Ishikawa (cell line): Measurements from ENCODE around the gene RRBP1.

Source experiments
- CEBPB ChIP-seq: IDR thresholded peaks from 2 replicates; pipeline ENCODE4 v1.6.1; 2012
- CREB1 ChIP-seq: IDR thresholded peaks from 2 replicates; pipeline ENCODE4 v1.6.1; 2012; ENCODE audit warnings: low read depth
- EGR1 ChIP-seq: IDR thresholded peaks from 2 replicates; pipeline ENCODE4 v1.6.1; 2012
- EP300 ChIP-seq: IDR thresholded peaks from 2 replicates; pipeline ENCODE4 v1.6.1; 2012; ENCODE audit warnings: borderline replicate concordance
- FOXM1 ChIP-seq: IDR thresholded peaks from 2 replicates; pipeline ENCODE4 v1.6.1; 2012; ENCODE audit warnings: low read depth, borderline replicate concordance
- NFIC ChIP-seq: IDR thresholded peaks from 2 replicates; pipeline ENCODE4 v1.6.1; 2012
- RAD21 ChIP-seq: IDR thresholded peaks from 2 replicates; pipeline ENCODE4 v1.6.1; 2012; ENCODE audit warnings: low read depth
- TAF1 ChIP-seq: IDR thresholded peaks from 2 replicates; pipeline ENCODE4 v1.6.1; 2012; ENCODE audit warnings: low read depth, mild to moderate bottlenecking
- TCF12 ChIP-seq: IDR thresholded peaks from 2 replicates; pipeline ENCODE4 v1.6.1; 2012; ENCODE audit warnings: low read depth
- TEAD4 ChIP-seq: IDR thresholded peaks from 2 replicates; pipeline ENCODE4 v1.6.1; 2012
- YY1 ChIP-seq: IDR thresholded peaks from 2 replicates; pipeline ENCODE4 v1.6.1; 2012; ENCODE audit warnings: low read depth
- ZBTB7A ChIP-seq: IDR thresholded peaks from 2 replicates; pipeline ENCODE4 v1.6.1; 2012; ENCODE audit warnings: low read depth
- TF ChIP-seq, protein P1 (sequence below): IDR thresholded peaks from 2 replicates; pipeline ENCODE4 v1.6.1; 2012
- TF ChIP-seq, protein P2 (sequence below): IDR thresholded peaks from 2 replicates; pipeline ENCODE4 v1.6.1; 2012
- TF ChIP-seq, protein P3 (sequence below): IDR thresholded peaks from 2 replicates; pipeline ENCODE4 v1.6.1; 2012; ENCODE audit warnings: low read depth, mild to moderate bottlenecking

The RRBP1 gene

DNA sequence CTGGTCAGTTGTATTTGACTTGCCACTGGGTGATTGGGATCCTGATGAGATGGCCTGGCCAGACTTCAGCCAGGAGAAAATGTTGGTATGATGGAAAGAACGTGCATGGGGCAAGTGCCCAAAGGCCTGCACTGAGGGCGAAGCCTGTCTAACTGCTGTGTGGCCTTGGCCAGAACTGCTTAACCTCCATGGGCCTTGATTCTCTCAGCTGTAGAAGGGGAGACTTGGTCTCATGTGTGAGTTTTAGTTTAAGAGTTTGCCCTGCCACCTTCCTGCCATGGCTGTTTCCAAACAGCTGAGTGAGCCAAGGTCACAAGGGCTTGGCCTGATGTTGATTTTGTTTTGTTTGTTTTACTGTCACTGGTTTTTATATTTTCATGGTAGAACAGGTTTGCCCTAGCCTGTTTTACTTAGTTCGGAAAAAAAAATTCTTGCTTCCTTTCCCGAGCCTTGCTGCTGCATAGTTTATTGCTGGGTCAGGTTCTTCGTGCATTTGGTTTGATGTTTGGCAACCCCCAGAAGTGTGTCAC lies 76.8 kb downstream of the RRBP1 start:
- TF ChIP-seq, protein P1, sequence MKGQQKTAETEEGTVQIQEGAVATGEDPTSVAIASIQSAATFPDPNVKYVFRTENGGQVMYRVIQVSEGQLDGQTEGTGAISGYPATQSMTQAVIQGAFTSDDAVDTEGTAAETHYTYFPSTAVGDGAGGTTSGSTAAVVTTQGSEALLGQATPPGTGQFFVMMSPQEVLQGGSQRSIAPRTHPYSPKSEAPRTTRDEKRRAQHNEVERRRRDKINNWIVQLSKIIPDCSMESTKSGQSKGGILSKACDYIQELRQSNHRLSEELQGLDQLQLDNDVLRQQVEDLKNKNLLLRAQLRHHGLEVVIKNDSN, result no peak
- TF ChIP-seq YY1 (no peak), NFIC (no peak), CREB1 (no peak), RAD21 (no peak), CEBPB (no peak), TEAD4 (no peak), TAF1 (no peak), FOXM1 (no peak), TCF12 (no peak), ZBTB7A (no peak), EP300 (no peak), EGR1 (no peak)
- TF ChIP-seq, protein P2, sequence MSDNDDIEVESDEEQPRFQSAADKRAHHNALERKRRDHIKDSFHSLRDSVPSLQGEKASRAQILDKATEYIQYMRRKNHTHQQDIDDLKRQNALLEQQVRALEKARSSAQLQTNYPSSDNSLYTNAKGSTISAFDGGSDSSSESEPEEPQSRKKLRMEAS, result no peak
- TF ChIP-seq, protein P3, sequence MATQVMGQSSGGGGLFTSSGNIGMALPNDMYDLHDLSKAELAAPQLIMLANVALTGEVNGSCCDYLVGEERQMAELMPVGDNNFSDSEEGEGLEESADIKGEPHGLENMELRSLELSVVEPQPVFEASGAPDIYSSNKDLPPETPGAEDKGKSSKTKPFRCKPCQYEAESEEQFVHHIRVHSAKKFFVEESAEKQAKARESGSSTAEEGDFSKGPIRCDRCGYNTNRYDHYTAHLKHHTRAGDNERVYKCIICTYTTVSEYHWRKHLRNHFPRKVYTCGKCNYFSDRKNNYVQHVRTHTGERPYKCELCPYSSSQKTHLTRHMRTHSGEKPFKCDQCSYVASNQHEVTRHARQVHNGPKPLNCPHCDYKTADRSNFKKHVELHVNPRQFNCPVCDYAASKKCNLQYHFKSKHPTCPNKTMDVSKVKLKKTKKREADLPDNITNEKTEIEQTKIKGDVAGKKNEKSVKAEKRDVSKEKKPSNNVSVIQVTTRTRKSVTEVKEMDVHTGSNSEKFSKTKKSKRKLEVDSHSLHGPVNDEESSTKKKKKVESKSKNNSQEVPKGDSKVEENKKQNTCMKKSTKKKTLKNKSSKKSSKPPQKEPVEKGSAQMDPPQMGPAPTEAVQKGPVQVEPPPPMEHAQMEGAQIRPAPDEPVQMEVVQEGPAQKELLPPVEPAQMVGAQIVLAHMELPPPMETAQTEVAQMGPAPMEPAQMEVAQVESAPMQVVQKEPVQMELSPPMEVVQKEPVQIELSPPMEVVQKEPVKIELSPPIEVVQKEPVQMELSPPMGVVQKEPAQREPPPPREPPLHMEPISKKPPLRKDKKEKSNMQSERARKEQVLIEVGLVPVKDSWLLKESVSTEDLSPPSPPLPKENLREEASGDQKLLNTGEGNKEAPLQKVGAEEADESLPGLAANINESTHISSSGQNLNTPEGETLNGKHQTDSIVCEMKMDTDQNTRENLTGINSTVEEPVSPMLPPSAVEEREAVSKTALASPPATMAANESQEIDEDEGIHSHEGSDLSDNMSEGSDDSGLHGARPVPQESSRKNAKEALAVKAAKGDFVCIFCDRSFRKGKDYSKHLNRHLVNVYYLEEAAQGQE, result no peak

DNA sequence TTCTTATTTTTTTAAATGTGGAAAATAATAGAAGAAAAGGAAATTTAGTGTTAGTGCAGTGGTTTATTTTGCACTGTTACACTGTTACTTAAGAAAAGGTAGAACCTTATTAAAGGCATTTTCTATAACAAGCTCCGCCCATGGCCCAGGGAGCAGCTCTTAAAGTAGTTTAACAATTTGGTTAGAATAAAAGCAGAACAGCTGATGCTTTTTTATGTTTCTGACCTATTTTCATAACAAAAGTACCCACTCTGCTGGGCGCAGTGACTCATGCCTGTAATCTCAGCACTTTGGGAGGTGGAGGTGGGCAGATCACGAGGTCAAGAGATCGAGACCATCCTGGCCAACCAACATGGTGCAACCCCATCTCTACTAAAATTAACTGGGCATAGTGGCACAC lies 79.5 kb downstream of the RRBP1 start:
- TF ChIP-seq ZBTB7A (no peak), FOXM1 (no peak), RAD21 (no peak), TCF12 (no peak), EP300 (no peak), CREB1 (no peak)
- TF ChIP-seq, protein P3, result no peak
- TF ChIP-seq, protein P1, result no peak
- TF ChIP-seq, protein P2, result no peak

DNA sequence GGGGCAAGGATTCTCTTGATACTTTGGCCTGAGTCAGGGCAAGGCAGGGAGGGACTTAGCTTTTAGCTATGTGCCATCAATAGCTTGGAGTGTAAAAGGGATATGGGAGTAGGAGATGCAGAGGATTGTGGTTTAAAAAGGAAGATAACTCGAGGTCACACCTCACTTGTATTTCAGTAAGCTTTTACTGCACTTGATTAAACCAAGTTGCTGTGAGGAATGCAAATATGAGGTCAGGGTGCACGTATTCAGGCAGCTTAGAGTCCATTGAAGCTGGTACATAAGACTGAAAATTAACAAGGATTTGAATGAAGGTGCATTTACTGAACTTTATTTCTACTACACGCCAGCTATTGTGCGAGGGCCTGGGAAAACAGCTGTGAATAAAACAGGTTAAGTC lies 80.1 kb downstream of the RRBP1 start:
- TF ChIP-seq FOXM1 (no peak), TCF12 (no peak)

DNA sequence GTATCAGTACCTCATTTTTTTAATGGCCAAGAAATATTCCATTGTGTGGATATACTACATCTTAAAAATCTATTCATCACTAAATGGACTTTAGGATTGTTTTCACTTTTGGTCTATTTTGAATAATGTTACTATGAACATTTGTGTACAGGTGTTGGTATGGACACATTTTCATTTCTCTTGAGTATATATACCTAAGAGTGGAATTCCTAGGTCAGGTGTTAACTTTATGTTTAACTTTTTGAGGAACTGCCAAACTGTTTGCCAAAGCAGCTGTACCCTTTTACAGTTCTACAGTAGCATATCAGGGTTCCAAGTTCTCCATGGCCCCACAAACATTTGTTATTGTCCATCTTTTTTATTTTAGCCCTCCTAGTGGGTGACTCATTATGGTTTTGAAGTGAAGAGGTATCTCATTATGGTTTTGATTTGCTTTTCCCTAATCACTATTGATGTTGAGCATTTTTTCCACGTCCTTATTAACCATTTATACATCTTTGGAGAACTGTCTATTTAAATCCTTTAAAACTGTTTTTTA lies 84.0 kb downstream of the RRBP1 start:
- TF ChIP-seq NFIC, result no peak
- no peak for TF ChIP-seq EP300
- TF ChIP-seq, protein P3, result no peak
- TF ChIP-seq YY1, result no peak
- TF ChIP-seq TCF12, result no peak
- no peak for TF ChIP-seq TAF1
- TF ChIP-seq CEBPB, result no peak
- TF ChIP-seq TEAD4, result no peak
- TF ChIP-seq EGR1, result no peak
- no peak for TF ChIP-seq RAD21
- no peak for TF ChIP-seq FOXM1
- no peak for TF ChIP-seq CREB1
- TF ChIP-seq, protein P2, result no peak

DNA sequence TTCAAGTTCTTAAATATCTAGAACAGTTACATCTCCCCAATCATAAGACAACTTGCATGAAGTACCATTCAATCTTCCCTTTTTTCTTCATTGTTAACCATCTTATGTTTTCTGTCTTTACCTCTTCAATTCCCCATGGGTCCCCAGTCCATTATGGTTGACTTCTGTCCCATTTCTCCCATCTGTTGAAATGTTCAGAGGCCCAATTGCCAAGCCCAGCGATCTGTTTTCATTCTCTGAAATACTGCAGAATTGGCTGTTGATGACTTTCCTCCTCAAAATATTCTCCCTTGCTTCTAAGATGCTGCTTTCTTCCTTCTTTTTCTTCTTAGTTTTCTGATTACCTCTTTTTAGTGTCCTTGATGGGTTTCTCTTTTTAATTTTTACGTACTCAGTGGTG lies 86.2 kb downstream of the RRBP1 start:
- TF ChIP-seq TCF12 (no peak), TAF1 (no peak), EGR1 (no peak), RAD21 (no peak), CREB1 (no peak), ZBTB7A (no peak)
- TF ChIP-seq, protein P3, result no peak
- TF ChIP-seq, protein P2, result no peak
